IMR-90 (cell line): Measurements from ENCODE around the gene SSBP3. TPM values are rescaled to one million over a fixed set of nuclear protein-coding genes. Genes with fewer than 3 reads are reported as not detected.

Experiments used
- ATAC-seq: fragments of 200-7000 bp; cut with Tn5 transposase; 2 replicates; pipeline ENCODE4 v1.9.1; 2020; ENCODE audit warnings: low read depth, mild to moderate bottlenecking, moderate library complexity
- BruUV-seq: library from RNA; stranded (reverse); fragments of 400-500 nt; replicated peaks from 2 replicates; lab custom pipeline; 2021; lab: Mats Ljungman, UMichigan
- CTCF ChIA-PET: fragments of 300-600 bp; formaldehyde crosslinking; extraction: SDS; loops from one replicate; lab custom pipeline; 2021; ENCODE audit warnings: antibody characterized with exemption; lab: Yijun Ruan, JAX
- POLR2A ChIA-PET: fragments of 300-600 bp; sonication (Branson Sonifier 250); formaldehyde crosslinking; loops from one replicate; lab custom pipeline; 2022; ENCODE audit warnings: antibody characterized with exemption; ENCODE audit not compliant: unreplicated experiment; lab: Charles Lee
- DNase-seq: peaks from one replicate; pipeline ENCODE4 v3.0.0; 2013
- H2AFZ ChIP-seq: replicated peaks from 2 replicates; pipeline ENCODE3; 2013; ENCODE audit warnings: low read length, mild to moderate bottlenecking; ENCODE audit not compliant: poor library complexity
- H2AK5ac ChIP-seq: 2 replicates; pipeline ENCODE4 v1.6.1; 2013; ENCODE audit warnings: low read depth, low read length, inconsistent platforms
- H2AK9ac ChIP-seq: replicated peaks from 2 replicates; pipeline ENCODE3; 2013; ENCODE audit warnings: mild to moderate bottlenecking, low read depth, low read length, moderate library complexity; ENCODE audit not compliant: poor library complexity
- H2BK120ac ChIP-seq: 2 replicates; pipeline ENCODE4 v1.6.1; 2013; ENCODE audit warnings: low read depth, low read length, inconsistent platforms
- H2BK15ac ChIP-seq: 3 replicates; pipeline ENCODE4 v1.6.1; 2013; ENCODE audit warnings: low read depth, low read length, inconsistent platforms
- H2BK20ac ChIP-seq: 2 replicates; pipeline ENCODE4 v1.6.1; 2013; ENCODE audit warnings: low read depth, mild to moderate bottlenecking, inconsistent platforms, low read length, moderate library complexity
- H2BK5ac ChIP-seq: 2 replicates; pipeline ENCODE4 v1.6.1; 2013; ENCODE audit warnings: mild to moderate bottlenecking, low read depth, low read length, inconsistent platforms; ENCODE audit not compliant: poor library complexity, severe bottlenecking
- H3K14ac ChIP-seq: replicated peaks from 2 replicates; pipeline ENCODE4 v1.6.1; 2013; ENCODE audit warnings: low read depth, low read length, inconsistent platforms
- H3K18ac ChIP-seq: 2 replicates; pipeline ENCODE4 v1.6.1; 2013; ENCODE audit warnings: low read depth, low read length, control low read depth
- H3K23ac ChIP-seq: 2 replicates; pipeline ENCODE4 v1.6.1; 2013; ENCODE audit warnings: low read depth, low read length, inconsistent platforms
- H3K27ac ChIP-seq: 2 replicates; pipeline ENCODE4 v1.5.1; 2013; ENCODE audit warnings: mild to moderate bottlenecking, control low read depth, low read length; ENCODE audit not compliant: insufficient read depth
- H3K27me3 ChIP-seq: 2 replicates; pipeline ENCODE4 v1.6.1; 2013; ENCODE audit warnings: low read length; ENCODE audit not compliant: control insufficient read depth, insufficient read depth
- H3K36me3 ChIP-seq: 2 replicates; pipeline ENCODE4 v1.6.1; 2013; ENCODE audit warnings: low read length, mixed read lengths; ENCODE audit not compliant: control insufficient read depth, insufficient read depth
- H3K4ac ChIP-seq: 2 replicates; pipeline ENCODE4 v1.6.1; 2013; ENCODE audit warnings: low read depth, low read length, inconsistent platforms
- H3K4me1 ChIP-seq: 2 replicates; pipeline ENCODE4 v1.6.1; 2013; ENCODE audit warnings: low read length, mixed read lengths; ENCODE audit not compliant: control insufficient read depth, insufficient read depth
- H3K4me2 ChIP-seq: 2 replicates; pipeline ENCODE4 v1.6.1; 2013; ENCODE audit warnings: low read depth, mild to moderate bottlenecking, control low read depth, low read length, moderate library complexity
- H3K4me3 ChIP-seq: 2 replicates; pipeline ENCODE4 v1.5.1; 2013; ENCODE audit warnings: low read depth, mild to moderate bottlenecking, control low read depth, low read length, moderate library complexity; ENCODE audit not compliant: insufficient read depth
- H3K56ac ChIP-seq: 2 replicates; pipeline ENCODE4 v1.6.1; 2013; ENCODE audit warnings: low read length, inconsistent platforms; ENCODE audit not compliant: insufficient read depth; ENCODE audit errors: extremely low read depth
- H3K79me1 ChIP-seq, 2 experiments: 2 replicates each; pipeline ENCODE4 v1.6.1; 2013; ENCODE audit warnings: low read length in 2 of 2, inconsistent platforms in 1 of 2, low read depth in 1 of 2
- H3K9ac ChIP-seq: 2 replicates; pipeline ENCODE4 v1.6.1; 2013; ENCODE audit warnings: low read depth, low read length, control low read depth
- H3K9me1 ChIP-seq: 2 replicates; pipeline ENCODE4 v1.6.1; 2013; ENCODE audit warnings: low read length, inconsistent platforms; ENCODE audit not compliant: insufficient read depth
- H3K9me3 ChIP-seq: 2 replicates; pipeline ENCODE4 v1.6.1; 2013; ENCODE audit warnings: low read length; ENCODE audit not compliant: control insufficient read depth, insufficient read depth
- H4K20me1 ChIP-seq: 2 replicates; pipeline ENCODE4 v1.6.1; 2013; ENCODE audit warnings: low read length, inconsistent platforms; ENCODE audit not compliant: insufficient read depth
- H4K5ac ChIP-seq: 2 replicates; pipeline ENCODE4 v1.6.1; 2013; ENCODE audit warnings: mild to moderate bottlenecking, low read depth, low read length, control low read depth
- H4K8ac ChIP-seq, 2 experiments: 2 replicates each; pipeline ENCODE4 v1.6.1; 2013; ENCODE audit warnings: low read depth in 2 of 2, low read length in 2 of 2, control low read depth in 1 of 2, inconsistent platforms in 1 of 2
- H4K91ac ChIP-seq: 2 replicates; pipeline ENCODE4 v1.6.1; 2013; ENCODE audit warnings: low read depth, low read length, inconsistent platforms; ENCODE audit not compliant: insufficient read depth
- BHLHE40 ChIP-seq: fragments of 150-350 bp; IDR thresholded peaks from 2 replicates; pipeline ENCODE4 v1.6.1; 2016; ENCODE audit warnings: mild to moderate bottlenecking, low read depth, low read length
- CEBPB ChIP-seq: IDR thresholded peaks from 2 replicates; pipeline ENCODE4 v1.6.1; 2012; ENCODE audit warnings: low read depth, low read length, improper control_type of control experiment
- CHD1 ChIP-seq: IDR thresholded peaks from 2 replicates; pipeline ENCODE4 v1.6.1; 2012; ENCODE audit warnings: low read depth, low read length, improper control_type of control experiment
- FOS ChIP-seq: fragments of 150-350 bp; IDR thresholded peaks from 2 replicates; pipeline ENCODE4 v1.6.1; 2016; ENCODE audit warnings: low read depth, low read length
- MAFK ChIP-seq: IDR thresholded peaks from 2 replicates; pipeline ENCODE4 v1.6.1; 2012; ENCODE audit warnings: low read depth, low read length, improper control_type of control experiment
- MAZ ChIP-seq: IDR thresholded peaks from 2 replicates; pipeline ENCODE4 v1.6.1; 2012; ENCODE audit warnings: low read depth, mild to moderate bottlenecking, low read length, improper control_type of control experiment, moderate library complexity, borderline replicate concordance
- MXI1 ChIP-seq: IDR thresholded peaks from 2 replicates; pipeline ENCODE4 v1.6.1; 2012; ENCODE audit warnings: low read depth, mild to moderate bottlenecking, low read length, moderate library complexity, borderline replicate concordance
- NFE2L2 ChIP-seq: fragments of 150-350 bp; IDR thresholded peaks from 2 replicates; pipeline ENCODE4 v1.6.1; 2016; ENCODE audit warnings: low read depth, mild to moderate bottlenecking, low read length
- POLR2A ChIP-seq: IDR thresholded peaks from 2 replicates; pipeline ENCODE4 v1.6.1; 2012; ENCODE audit warnings: mild to moderate bottlenecking, low read depth, low read length
- RAD21 ChIP-seq: IDR thresholded peaks from 2 replicates; pipeline ENCODE4 v1.6.1; 2012; ENCODE audit warnings: low read length, improper control_type of control experiment
- RCOR1 ChIP-seq: IDR thresholded peaks from 2 replicates; pipeline ENCODE4 v1.6.1; 2012; ENCODE audit warnings: mild to moderate bottlenecking, low read length, improper control_type of control experiment; ENCODE audit not compliant: insufficient replicate concordance
- RFX5 ChIP-seq: IDR thresholded peaks from 2 replicates; pipeline ENCODE4 v1.8.0; 2012; ENCODE audit warnings: low read depth, mild to moderate bottlenecking, low read length, moderate library complexity
- SMC3 ChIP-seq: fragments of 150-350 bp; IDR thresholded peaks from 2 replicates; pipeline ENCODE4 v1.6.1; 2016; ENCODE audit warnings: low read depth, mild to moderate bottlenecking, antibody characterized with exemption, low read length, moderate library complexity
- WGBS, 2 experiments: methylation state at CpG; one replicate each; pipeline versions ENCODE4 v1.1.5 to v1.1.7; 2013; ENCODE audit warnings: missing lambda C conversion rate in 2 of 2; ENCODE audit not compliant: insufficient read length in 1 of 2; ENCODE audit errors: extremely low coverage in 2 of 2; 5-methylcytosine and 5-hydroxymethylcytosine counted together
- dilution Hi-C: fragments of 300-500 bp; cut with HindIII; formaldehyde crosslinking; loops from one replicate; pipeline ENCODE4 v1.14.3; 2018; ENCODE audit warnings: low sequenced_read_pairs; ENCODE audit not compliant: unreplicated experiment
- in situ Hi-C: fragments of 300-500 bp; cut with MboI; formaldehyde crosslinking; loops from 3 replicates; pipeline ENCODE4 v1.14.3; 2019; ENCODE audit warnings: low sequenced_read_pairs, inconsistent platforms, mixed read lengths
- intact Hi-C: fragments of 100-400 bp; cut with micrococcal nuclease; formaldehyde crosslinking; loops from 2 replicates; pipeline ENCODE4 v1.10.0; 2022
- polyA plus RNA-seq, 3 experiments: library from polyadenylated mRNA; depleted of rRNA; stranded (reverse); fragments of >200 nt; gene quantifications; 2 replicates each; pipeline ENCODE4 v1.2.3, GENCODE V29; 2012; ENCODE audit warnings: low replicate concordance in 1 of 3
- total RNA-seq: library from RNA; depleted of rRNA; stranded (reverse); fragments of >200 nt; gene quantifications from 2 replicates; pipeline ENCODE4 v1.2.3, GENCODE V29; 2012
- TF ChIP-seq, protein P1 (sequence below): conservative IDR thresholded peaks from 2 replicates; pipeline ENCODE4 v1.5.1; 2012; ENCODE audit warnings: mild to moderate bottlenecking, low read depth, low read length, improper control_type of control experiment
- TF ChIP-seq, protein P2 (sequence below): fragments of 150-350 bp; IDR thresholded peaks from 2 replicates; pipeline ENCODE4 v1.6.1; 2017; ENCODE audit warnings: mild to moderate bottlenecking, antibody characterized with exemption, low read length, low read depth
- TF ChIP-seq, protein P3 (sequence below): fragments of 150-350 bp; IDR thresholded peaks from 2 replicates; pipeline ENCODE4 v1.6.1; 2016; ENCODE audit warnings: low read depth, mild to moderate bottlenecking, low read length, moderate library complexity, borderline replicate concordance

SSBP3 gene
- total and polyA plus RNA-seq, 2 of the 4 experiments (the other 2 are of a cell fraction), result 10.9 to 39.6 TPM

DNA sequence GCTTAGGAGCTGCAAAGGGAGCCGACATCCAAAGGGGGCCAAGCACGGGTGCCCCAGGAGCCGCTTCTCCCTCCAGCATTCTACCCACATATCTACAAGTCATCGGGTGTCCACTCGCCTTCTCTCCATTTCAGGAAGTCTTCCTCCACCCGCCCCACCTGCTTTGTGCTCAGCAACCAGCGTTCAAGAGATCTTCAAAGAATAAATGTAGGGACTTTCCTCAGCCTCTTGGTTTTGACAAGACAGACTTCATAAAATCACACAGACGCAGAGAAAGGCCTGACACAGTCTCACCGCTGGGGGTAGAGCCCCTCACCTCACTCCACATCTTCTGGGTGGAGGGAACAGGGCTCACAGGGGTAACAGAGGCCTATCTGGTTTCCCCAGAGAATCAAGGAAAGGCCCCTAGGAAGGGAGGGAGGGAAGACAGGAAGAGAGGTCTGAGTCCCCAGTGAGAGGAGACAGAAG, 49.5 kb downstream of the SSBP3 start:
- ChIA-PET POLR2A (no interaction called here), CTCF (no interaction called here)
- dilution Hi-C loops (no loop called here), in situ Hi-C loops (no loop called here), intact Hi-C loops (no loop called here)
- Histone ChIP-seq H3K4ac (no peak overlapping the region), H2BK5ac (no peak overlapping the region), H4K91ac (no peak overlapping the region), H2AK9ac (no peak overlapping the region), H3K9me1 (peaks cover 34% of the 10 kb centered on the region), H3K14ac (no peak overlapping the region), H3K4me2 (no peak overlapping the region), H3K23ac (no peak overlapping the region), H4K5ac (no peak overlapping the region), H3K9me3 (no peaks in the 10 kb centered on the region), H2AFZ (no peak overlapping the region), H3K36me3 (peaks cover 13% of the 10 kb centered on the region), H3K9ac (no peak overlapping the region), H3K18ac (no peak overlapping the region), H3K56ac (no peak overlapping the region), H3K4me3 (no peak overlapping the region), H4K8ac (no peak overlapping the region), H2AK5ac (no peak overlapping the region), H3K79me1 (peaks cover 35 to 88% of the 10 kb centered on the region in 2 experiments), H3K4me1 (peaks cover 14% of the 10 kb centered on the region), H4K20me1 (peaks cover 56% of the 10 kb centered on the region), H2BK15ac (no peak overlapping the region), H3K27me3 (no peaks in the 10 kb centered on the region), H2BK20ac (no peak overlapping the region), H3K27ac (no peak overlapping the region), H2BK120ac (no peak overlapping the region)
- ATAC-seq (no peak), DNase-seq (no peak)
- TF ChIP-seq BHLHE40 (no peak), MXI1 (no peak), RFX5 (no peak), CHD1 (no peak), POLR2A (no peak), CEBPB (no peak), MAFK (no peak), RCOR1 (no peak), MAZ (no peak), NFE2L2 (no peak), SMC3 (no peak), RAD21 (no peak), FOS (no peak)
- TF ChIP-seq, protein P1, sequence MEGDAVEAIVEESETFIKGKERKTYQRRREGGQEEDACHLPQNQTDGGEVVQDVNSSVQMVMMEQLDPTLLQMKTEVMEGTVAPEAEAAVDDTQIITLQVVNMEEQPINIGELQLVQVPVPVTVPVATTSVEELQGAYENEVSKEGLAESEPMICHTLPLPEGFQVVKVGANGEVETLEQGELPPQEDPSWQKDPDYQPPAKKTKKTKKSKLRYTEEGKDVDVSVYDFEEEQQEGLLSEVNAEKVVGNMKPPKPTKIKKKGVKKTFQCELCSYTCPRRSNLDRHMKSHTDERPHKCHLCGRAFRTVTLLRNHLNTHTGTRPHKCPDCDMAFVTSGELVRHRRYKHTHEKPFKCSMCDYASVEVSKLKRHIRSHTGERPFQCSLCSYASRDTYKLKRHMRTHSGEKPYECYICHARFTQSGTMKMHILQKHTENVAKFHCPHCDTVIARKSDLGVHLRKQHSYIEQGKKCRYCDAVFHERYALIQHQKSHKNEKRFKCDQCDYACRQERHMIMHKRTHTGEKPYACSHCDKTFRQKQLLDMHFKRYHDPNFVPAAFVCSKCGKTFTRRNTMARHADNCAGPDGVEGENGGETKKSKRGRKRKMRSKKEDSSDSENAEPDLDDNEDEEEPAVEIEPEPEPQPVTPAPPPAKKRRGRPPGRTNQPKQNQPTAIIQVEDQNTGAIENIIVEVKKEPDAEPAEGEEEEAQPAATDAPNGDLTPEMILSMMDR, result no peak
- TF ChIP-seq, protein P2, sequence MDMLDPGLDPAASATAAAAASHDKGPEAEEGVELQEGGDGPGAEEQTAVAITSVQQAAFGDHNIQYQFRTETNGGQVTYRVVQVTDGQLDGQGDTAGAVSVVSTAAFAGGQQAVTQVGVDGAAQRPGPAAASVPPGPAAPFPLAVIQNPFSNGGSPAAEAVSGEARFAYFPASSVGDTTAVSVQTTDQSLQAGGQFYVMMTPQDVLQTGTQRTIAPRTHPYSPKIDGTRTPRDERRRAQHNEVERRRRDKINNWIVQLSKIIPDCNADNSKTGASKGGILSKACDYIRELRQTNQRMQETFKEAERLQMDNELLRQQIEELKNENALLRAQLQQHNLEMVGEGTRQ, result no peak
- TF ChIP-seq, protein P3, sequence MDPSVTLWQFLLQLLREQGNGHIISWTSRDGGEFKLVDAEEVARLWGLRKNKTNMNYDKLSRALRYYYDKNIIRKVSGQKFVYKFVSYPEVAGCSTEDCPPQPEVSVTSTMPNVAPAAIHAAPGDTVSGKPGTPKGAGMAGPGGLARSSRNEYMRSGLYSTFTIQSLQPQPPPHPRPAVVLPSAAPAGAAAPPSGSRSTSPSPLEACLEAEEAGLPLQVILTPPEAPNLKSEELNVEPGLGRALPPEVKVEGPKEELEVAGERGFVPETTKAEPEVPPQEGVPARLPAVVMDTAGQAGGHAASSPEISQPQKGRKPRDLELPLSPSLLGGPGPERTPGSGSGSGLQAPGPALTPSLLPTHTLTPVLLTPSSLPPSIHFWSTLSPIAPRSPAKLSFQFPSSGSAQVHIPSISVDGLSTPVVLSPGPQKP, result no peak
- no TSS peak for BruUV-seq
- 52% methylated on average over 3 of the region's 9 CpGs; no CpG with 5 or more reads in 1 of the 2 experiments for WGBS, 2 experiments
